HG02885 (cell line): ENCODE results near the gene FBXO41.

Experiments used
- ATAC-seq: cut with Tn5 transposase; IDR thresholded peaks from one replicate; pipeline ENCODE4 v1.9.1; 2021; ENCODE audit warnings: mild to moderate bottlenecking; ENCODE audit not compliant: unreplicated experiment, poor library complexity

FBXO41 gene

GRCh38 chr2:73284296-73285158, at the start of gene FBXO41:
Gene FBXO41 (minus strand): TSS chr2:73284478. CDS start chr2:73269630, 14,848 bp downstream.
- peak; percentile 75 for ATAC-seq

- no peak for ATAC-seq
Observed at GRCh38 chr2:73334045-73334444, 49.8 kb upstream of the FBXO41 start.

- ATAC-seq: no peak
Observed at GRCh38 chr2:73333564-73333963, 49.3 kb upstream of the FBXO41 start.

- no peak for ATAC-seq
Observed at GRCh38 chr2:73324126-73324725, 39.9 kb upstream of the FBXO41 start.

- ATAC-seq: no peak
Observed at GRCh38 chr2:73323551-73323950, 39.3 kb upstream of the FBXO41 start.

GRCh38 chr2:73314441-73314840, 30.2 kb upstream of the FBXO41 start:
- no peak for ATAC-seq

- ATAC-seq: no peak
Observed at GRCh38 chr2:73307720-73308119, 23.4 kb upstream of the FBXO41 start.

- ATAC-seq: no peak
Observed at GRCh38 chr2:73301636-73302035, 17.4 kb upstream of the FBXO41 start.

- no peak for ATAC-seq
Observed at GRCh38 chr2:73300926-73301325, 16.6 kb upstream of the FBXO41 start.

- no peak for ATAC-seq
Observed at GRCh38 chr2:73297586-73297985, 13.3 kb upstream of the FBXO41 start.

- no peak for ATAC-seq
Observed at GRCh38 chr2:73297151-73297559, 12.9 kb upstream of the FBXO41 start.

GRCh38 chr2:73295751-73296400, 11.6 kb upstream of the FBXO41 start:
- no peak for ATAC-seq

GRCh38 chr2:73294239-73294638, 10.0 kb upstream of the FBXO41 start:
- ATAC-seq: no peak

GRCh38 chr2:73293534-73294171, 9.4 kb upstream of the FBXO41 start, which contains the start of gene EGR4:
Gene EGR4 (minus strand): TSS chr2:73293548. CDS start chr2:73293317, 231 bp downstream.
- peak; percentile 93 for ATAC-seq

GRCh38 chr2:73292906-73293533, 8.7 kb upstream of the FBXO41 start:
- ATAC-seq: peak; percentile 9

- no peak for ATAC-seq
Observed at GRCh38 chr2:73292316-73292905, 8.1 kb upstream of the FBXO41 start.

- ATAC-seq: no peak
Observed at GRCh38 chr2:73291461-73292315, 7.4 kb upstream of the FBXO41 start.

- no peak for ATAC-seq
Observed at GRCh38 chr2:73291093-73291460, 6.8 kb upstream of the FBXO41 start.
